ENCODE measurements around the gene MDM4. TPM values are rescaled to one million over a fixed set of nuclear protein-coding genes. Genes with fewer than 3 reads are reported as not detected.

The MDM4 gene
- total RNA-seq, 1 experiment from 2014 or later, result 49.6 TPM

- H2AK5ac ChIP-seq (ENCODE audit: insufficient read length, low read length), result no peak overlapping the region
- no peaks in the 10 kb centered on the region for H3K4me1 ChIP-seq (ENCODE audit: insufficient read depth, low read length)
- no peak overlapping the region for H4K8ac ChIP-seq (replicated peaks; ENCODE audit: insufficient read length, low read depth, low read length)
- no peak overlapping the region for H3K56ac ChIP-seq (ENCODE audit: insufficient read length, low read depth, low read length)
- H2AFZ ChIP-seq (ENCODE audit: low read length), result no peak overlapping the region
- no peak for DNase-seq
- H3K27me3 ChIP-seq (ENCODE audit: insufficient read depth, low read length), result no peaks in the 10 kb centered on the region
- Mint-ChIP-seq H3K36me3 (ENCODE audit: insufficient read depth in 1 of 3, low read depth in 3 of 3) (peaks cover 41 to 73% (median 72%) of the 10 kb centered on the region in 3 experiments; a peak in 6 of 7 replicates), H3K27me3 (ENCODE audit: low read depth) (no peaks in the 10 kb centered on the region), H3K4me1 (peaks cover 9% of the 10 kb centered on the region in 2 experiments), H3K9me3 (peaks cover under 1 to 3% of the 10 kb centered on the region in 2 experiments; a peak in 3 of 5 replicates), H3K4me3 (no peak overlapping the region), H3K27ac (no peak overlapping the region)
- TF ChIP-seq CTCF (conservative IDR thresholded peaks at IDR 0.05), result no peak
- H2BK15ac ChIP-seq (ENCODE audit: low read depth, low read length), result no peak overlapping the region
- no peaks in the 10 kb centered on the region for H4K20me1 ChIP-seq (ENCODE audit: control insufficient read depth, insufficient read depth, insufficient read length)
- no peak overlapping the region for H3T11ph ChIP-seq (ENCODE audit: low read length)
- no peak overlapping the region for H3K18ac ChIP-seq (ENCODE audit: insufficient read length, low read depth, low read length)
- H3K79me2 ChIP-seq (ENCODE audit: insufficient read depth, low read length), result peaks cover 2% of the 10 kb centered on the region; the same call in 1 of the 2 replicates
- no peak overlapping the region for H2BK20ac ChIP-seq (ENCODE audit: low read depth, low read length, poor library complexity, severe bottlenecking)
- no peaks in the 10 kb centered on the region for H3K23me2 ChIP-seq (ENCODE audit: insufficient read length, low read depth, low read length, poor library complexity, severe bottlenecking)
- H3K9me3 ChIP-seq (ENCODE audit: control insufficient read depth, low read depth, low read length), result no peaks in the 10 kb centered on the region
- WGBS (ENCODE audit: extremely low coverage, insufficient read length, low lambda C conversion rate), result no CpG with 5 or more reads among the region's 8 CpGs
- no peak overlapping the region for H3K4ac ChIP-seq (ENCODE audit: low read depth, low read length)
- no peak overlapping the region for H2BK12ac ChIP-seq (ENCODE audit: insufficient read length, low read depth, low read length)
- H4K91ac ChIP-seq (ENCODE audit: insufficient read length, low read depth, low read length), result no peak overlapping the region
- H4K5ac ChIP-seq (ENCODE audit: insufficient read length, low read depth, low read length), result no peak overlapping the region
- H2BK120ac ChIP-seq (ENCODE audit: low read depth, low read length, poor library complexity, severe bottlenecking), result no peak overlapping the region
- H3K9ac ChIP-seq (ENCODE audit: extremely low read depth, insufficient read length, low read length), result no peak overlapping the region
- H3K4me2 ChIP-seq (ENCODE audit: insufficient read depth, insufficient read length, low read length), result no peak overlapping the region
- no peak overlapping the region for H2BK5ac ChIP-seq (ENCODE audit: insufficient read length, low read length)
- no peak overlapping the region for H3K23ac ChIP-seq (ENCODE audit: insufficient read length, low read depth, low read length)
- H3K27ac ChIP-seq (ENCODE audit: insufficient read length, low read depth, low read length), result no peak overlapping the region
- no peak overlapping the region for H3K14ac ChIP-seq (ENCODE audit: insufficient read depth, low read length)
- H3K79me1 ChIP-seq (ENCODE audit: insufficient read depth, low read depth, low read length, poor library complexity, severe bottlenecking), result peaks cover 4% of the 10 kb centered on the region
Observed at GRCh38 chr1:204528677-204529076, 12.5 kb downstream of the MDM4 start.

Data from H9 (cell line).